Nephron progenitor cell (in vitro differentiated cells): ENCODE data around the gene OCRL.
"Not testable (repeated sequence)": the region's sequence is repeated elsewhere in the genome, so short reads cannot be mapped to it uniquely, and the experiment has no call there.

Source experiments
- DNase-seq: peaks from one replicate; pipeline ENCODE4 v3.0.0; 2021
- H3K27ac Mint-ChIP-seq: 2 replicates; pipeline ENCODE4 v1.8.0; 2021; ENCODE audit warnings: mild to moderate bottlenecking, moderate library complexity, mixed read lengths
- H3K27me3 Mint-ChIP-seq: 2 replicates; pipeline ENCODE4 v1.8.0; 2021; ENCODE audit warnings: mild to moderate bottlenecking, low read depth, mixed read lengths; ENCODE audit not compliant: poor library complexity
- H3K36me3 Mint-ChIP-seq: 2 replicates; pipeline ENCODE4 v1.8.0; 2021; ENCODE audit warnings: low read depth, mixed read lengths
- H3K4me1 Mint-ChIP-seq: 2 replicates; pipeline ENCODE4 v1.8.0; 2021; ENCODE audit warnings: mixed read lengths
- H3K4me3 Mint-ChIP-seq: 2 replicates; pipeline ENCODE4 v1.8.0; 2021; ENCODE audit warnings: mild to moderate bottlenecking, moderate library complexity, mixed read lengths
- H3K9me3 Mint-ChIP-seq: 2 replicates; pipeline ENCODE4 v1.8.0; 2021; ENCODE audit warnings: mild to moderate bottlenecking, moderate library complexity, mixed read lengths
- CTCF ChIP-seq: fragments of 200-600 bp; sonication (generic); IDR thresholded peaks from 2 replicates; pipeline ENCODE4 v1.5.0; 2021; ENCODE audit warnings: antibody characterized with exemption

Gene OCRL

GRCh38 chrX:129566073-129566472 lies 26.0 kb downstream of the OCRL start:
- no peaks in the 10 kb centered on the region for H3K27me3 Mint-ChIP-seq
- no peak for TF ChIP-seq CTCF
- DNase-seq: no peak
- H3K9me3 Mint-ChIP-seq: peaks cover 4% of the 10 kb centered on the region
- peak overlapping the region; percentile 35 for H3K27ac Mint-ChIP-seq
- no peak overlapping the region for H3K4me3 Mint-ChIP-seq
- no peaks in the 10 kb centered on the region for H3K4me1 Mint-ChIP-seq
- peaks cover 77% of the 10 kb centered on the region for H3K36me3 Mint-ChIP-seq

- Mint-ChIP-seq H3K27ac (no peak overlapping the region), H3K4me3 (no peak overlapping the region), H3K4me1 (no peaks in the 10 kb centered on the region), H3K27me3 (no peaks in the 10 kb centered on the region), H3K9me3 (peaks cover 2% of the 10 kb centered on the region), H3K36me3 (peaks cover 75% of the 10 kb centered on the region)
- TF ChIP-seq CTCF: no peak
- DNase-seq: no peak
Measured at GRCh38 chrX:129568349-129568748, 28.3 kb downstream of the OCRL start.

- no peak for TF ChIP-seq CTCF
- Mint-ChIP-seq H3K4me1 (no peaks in the 10 kb centered on the region), H3K27me3 (no peaks in the 10 kb centered on the region), H3K36me3 (peaks cover 84% of the 10 kb centered on the region), H3K4me3 (no peak overlapping the region), H3K9me3 (no peaks in the 10 kb centered on the region), H3K27ac (no peak overlapping the region)
- DNase-seq: no peak
Measured at GRCh38 chrX:129572422-129572821, 32.4 kb downstream of the OCRL start.

- H3K4me3 Mint-ChIP-seq, DNase-seq, H3K4me1 Mint-ChIP-seq, H3K27me3 Mint-ChIP-seq, H3K27ac Mint-ChIP-seq, H3K9me3 Mint-ChIP-seq: not testable (repeated sequence)
- peaks cover 83% of the 10 kb centered on the region for H3K36me3 Mint-ChIP-seq
Measured at GRCh38 chrX:129573652-129574051, 33.6 kb downstream of the OCRL start.

- H3K27me3 Mint-ChIP-seq: no peaks in the 10 kb centered on the region
- no peak overlapping the region for H3K4me3 Mint-ChIP-seq
- no peak for TF ChIP-seq CTCF
- no peaks in the 10 kb centered on the region for H3K9me3 Mint-ChIP-seq
- H3K4me1 Mint-ChIP-seq: no peaks in the 10 kb centered on the region
- DNase-seq: no peak
- no peak overlapping the region for H3K27ac Mint-ChIP-seq
- H3K36me3 Mint-ChIP-seq: peaks cover 80% of the 10 kb centered on the region
Measured at GRCh38 chrX:129574214-129574613, 34.2 kb downstream of the OCRL start.

- Mint-ChIP-seq H3K9me3 (no peaks in the 10 kb centered on the region), H3K36me3 (peaks cover 80% of the 10 kb centered on the region), H3K4me3 (no peak overlapping the region), H3K27me3 (no peaks in the 10 kb centered on the region), H3K27ac (no peak overlapping the region), H3K4me1 (no peaks in the 10 kb centered on the region)
- no peak for DNase-seq
- TF ChIP-seq CTCF: no peak
Measured at GRCh38 chrX:129576539-129576938, 36.5 kb downstream of the OCRL start.
